Stimulated activated CD4-positive, alpha-beta T cell treated with anti-CD3 and anti-CD28 coated beads, Interleukin-2, amount 100 ng/mL, for 24 hours (primary cell): Measurements from ENCODE around the gene SNED1.

ENCODE experiments used
- DNase-seq, 2 donors: peaks; one replicate each; pipeline ENCODE4 v3.0.0-alpha.2; 2020

Gene SNED1

GRCh38 chr2:241007111-241007510 is 8.7 kb downstream of the SNED1 start:
- no peak for DNase-seq

- peak in 1 of 2 donors; percentile 9 for DNase-seq
Measured at GRCh38 chr2:241007880-241008710, 9.7 kb downstream of the SNED1 start.

GRCh38 chr2:241008711-241009121 is 10.3 kb downstream of the SNED1 start:
- DNase-seq, result peak in 1 of 2 donors; percentile 16

GRCh38 chr2:241009191-241009590 is 10.8 kb downstream of the SNED1 start:
- DNase-seq, result no peak

- DNase-seq, result peak; percentile 36 to 38
Measured at GRCh38 chr2:241009601-241010530, 11.4 kb downstream of the SNED1 start.

GRCh38 chr2:241010531-241011295 is 12.3 kb downstream of the SNED1 start:
- DNase-seq, result peak in 1 of 2 donors; percentile 16

- DNase-seq, result peak in 1 of 2 donors; percentile 13
Measured at GRCh38 chr2:241011296-241011600, 12.8 kb downstream of the SNED1 start.

GRCh38 chr2:241011751-241012510 is 13.5 kb downstream of the SNED1 start:
- peak in 1 of 2 donors; percentile 15 for DNase-seq

- DNase-seq, result peak in 1 of 2 donors; percentile 9
Measured at GRCh38 chr2:241014224-241014623, 15.8 kb downstream of the SNED1 start.

GRCh38 chr2:241014764-241015163 is 16.3 kb downstream of the SNED1 start:
- no peak for DNase-seq

GRCh38 chr2:241015439-241015838 is 17.0 kb downstream of the SNED1 start:
- DNase-seq, result peak in 1 of 2 donors; percentile 6

- DNase-seq, result peak in 1 of 2 donors; percentile 11
Measured at GRCh38 chr2:241017228-241017940, 19.0 kb downstream of the SNED1 start.

GRCh38 chr2:241018051-241018891 is 19.9 kb downstream of the SNED1 start:
- DNase-seq, result peak in 1 of 2 donors; percentile 15

- DNase-seq, result no peak
Measured at GRCh38 chr2:241019441-241020139, 21.2 kb downstream of the SNED1 start.

- no peak for DNase-seq
Measured at GRCh38 chr2:241020201-241020600, 21.8 kb downstream of the SNED1 start.

GRCh38 chr2:241020629-241021190 is 22.3 kb downstream of the SNED1 start:
- no peak for DNase-seq

GRCh38 chr2:241025639-241026038 is 27.2 kb downstream of the SNED1 start:
- DNase-seq, result no peak

GRCh38 chr2:241029599-241030332 is 31.3 kb downstream of the SNED1 start:
- DNase-seq, result peak in 1 of 2 donors; percentile 8

- no peak for DNase-seq
Measured at GRCh38 chr2:241030333-241030680, 31.9 kb downstream of the SNED1 start.
